K562 treated with DMSO at 1 percent for 24 hours (cell line): ENCODE measurements around the gene JMJD8. TPM values are rescaled to one million over a fixed set of nuclear protein-coding genes. Genes with fewer than 3 reads are reported as not detected.

Source experiments
- total RNA-seq: library from RNA; unstranded; fragments of 300-600 nt; gene quantifications from 2 replicates; pipeline ENCODE4 v1.2.3, GENCODE V29; 2022; ENCODE audit warnings: low read depth; ENCODE audit not compliant: insufficient read depth

Gene JMJD8
- total RNA-seq, 1 experiment from 2014 or later: 102 TPM

Other genes with a start within 250 kb of the JMJD8 start
- 64.7 and 73.6 TPM in 2 replicates for gene CAPN15, start 156.6 kb downstream of the JMJD8 start, total RNA-seq
- 0.23 TPM in 1 of 2 replicates, not detected in the other for gene PRR35, start 123.9 kb downstream of the JMJD8 start, total RNA-seq
- gene NHLRC4, start 117.3 kb downstream of the JMJD8 start, total RNA-seq: 12.5 and 14.0 TPM in 2 replicates
- 55.4 and 66.8 TPM in 2 replicates for gene PIGQ, start 114.4 kb downstream of the JMJD8 start, total RNA-seq
- gene RAB40C, start 94.3 kb downstream of the JMJD8 start, total RNA-seq: 42.1 and 47.9 TPM in 2 replicates
- 13.4 and 16.8 TPM in 2 replicates for gene WFIKKN1, start 53.3 kb downstream of the JMJD8 start, total RNA-seq
- 134 and 166 TPM in 2 replicates for gene METTL26, start 48.0 kb downstream of the JMJD8 start, total RNA-seq
- gene MCRIP2, start 42.5 kb downstream of the JMJD8 start, total RNA-seq: 93.9 and 111 TPM in 2 replicates
- 2.6 and 4.1 TPM in 2 replicates for gene WDR90, start 35.0 kb downstream of the JMJD8 start, total RNA-seq
- gene RHOT2, start 16.2 kb downstream of the JMJD8 start, total RNA-seq: 154 and 166 TPM in 2 replicates
- 1.2 and 3.0 TPM in 2 replicates for gene RHBDL1, start 8.7 kb downstream of the JMJD8 start, total RNA-seq
- gene STUB1, start 3.9 kb downstream of the JMJD8 start, total RNA-seq: 165 and 192 TPM in 2 replicates
- gene WDR24, start 6.1 kb upstream of the JMJD8 start, total RNA-seq: 33.8 and 37.4 TPM in 2 replicates
- 4.8 and 5.8 TPM in 2 replicates for gene FBXL16, start 21.5 kb upstream of the JMJD8 start, total RNA-seq
- gene METRN, start 30.8 kb upstream of the JMJD8 start, total RNA-seq: 47.3 and 52.0 TPM in 2 replicates
- gene ANTKMT, start 36.8 kb upstream of the JMJD8 start, total RNA-seq: 76.2 and 84.9 TPM in 2 replicates
- gene CCDC78, start 42.1 kb upstream of the JMJD8 start, total RNA-seq: 1.3 and 1.8 TPM in 2 replicates
- gene HAGHL, start 42.8 kb upstream of the JMJD8 start, total RNA-seq: 22.0 and 22.6 TPM in 2 replicates
- gene CIAO3, start 56.7 kb upstream of the JMJD8 start, total RNA-seq: 40.1 and 45.9 TPM in 2 replicates
- gene MSLN, start 76.4 kb upstream of the JMJD8 start, total RNA-seq: not detected in 2 replicates
- 64.3 and 67.5 TPM in 2 replicates for gene RPUSD1, start 104.0 kb upstream of the JMJD8 start, total RNA-seq
- 46.3 and 54.9 TPM in 2 replicates for gene CHTF18, start 104.3 kb upstream of the JMJD8 start, total RNA-seq
- not detected in 2 replicates for gene GNG13, start 116.4 kb upstream of the JMJD8 start, total RNA-seq